Large intestine (tissue), 3 donors: ENCODE results near the gene DOCK9. TPM values are rescaled to one million over a fixed set of nuclear protein-coding genes. Genes with fewer than 3 reads are reported as not detected.

Source experiments
- DNase-seq, 2 donors: peaks; one replicate each; pipeline versions ENCODE4 v3.0.0 to v3.0.0-alpha.2; 2013
- H3K27ac ChIP-seq: one replicate; pipeline ENCODE4 v1.5.1; 2013; ENCODE audit warnings: low read length
- H3K27me3 ChIP-seq: 2 replicates; pipeline ENCODE4 v1.6.1; 2013; ENCODE audit warnings: low read length; ENCODE audit not compliant: control insufficient read depth, insufficient read depth
- H3K36me3 ChIP-seq: 2 replicates; pipeline ENCODE4 v1.6.1; 2013; ENCODE audit warnings: low read length; ENCODE audit not compliant: control insufficient read depth, insufficient read depth
- H3K4me1 ChIP-seq: one replicate; pipeline ENCODE4 v1.6.1; 2013; ENCODE audit warnings: low read length; ENCODE audit not compliant: control insufficient read depth, insufficient read depth
- H3K4me3 ChIP-seq: one replicate; pipeline ENCODE4 v1.5.1; 2013; ENCODE audit warnings: low read length
- H3K9me3 ChIP-seq: one replicate; pipeline ENCODE4 v1.6.1; 2013; ENCODE audit warnings: mild to moderate bottlenecking, low read depth, low read length, moderate library complexity; ENCODE audit not compliant: control insufficient read depth
- WGBS: methylation state at CpG from one replicate; pipeline ENCODE4 v1.1.5; 2013; ENCODE audit warnings: low lambda C conversion rate; ENCODE audit not compliant: insufficient coverage; 5-methylcytosine and 5-hydroxymethylcytosine counted together
- polyA plus RNA-seq: library from polyadenylated mRNA; unstranded; fragments of 120-200 nt; gene quantifications from one replicate; pipeline ENCODE4 v1.2.1, GENCODE V29; 2013

DOCK9 gene
- polyA plus RNA-seq, 1 donor: 103 TPM

- H3K36me3 ChIP-seq: no peaks in the 10 kb centered on the region
- DNase-seq: no peak
- WGBS: no CpG with 5 or more reads among the region's 9 CpGs
- no peaks in the 10 kb centered on the region for H3K27me3 ChIP-seq
- no peak overlapping the region for H3K27ac ChIP-seq
- no peaks in the 10 kb centered on the region for H3K4me1 ChIP-seq
- H3K4me3 ChIP-seq: no peak overlapping the region
- H3K9me3 ChIP-seq: no peaks in the 10 kb centered on the region
Observed at GRCh38 chr13:98997738-98998641, 20.1 kb upstream of the DOCK9 start.

- Histone ChIP-seq H3K36me3 (no peaks in the 10 kb centered on the region), H3K4me3 (no peak overlapping the region), H3K27ac (no peak overlapping the region), H3K4me1 (no peaks in the 10 kb centered on the region), H3K27me3 (no peaks in the 10 kb centered on the region), H3K9me3 (no peaks in the 10 kb centered on the region)
- no peak for DNase-seq
- no CpG with 5 or more reads among the region's 11 CpGs for WGBS
Observed at GRCh38 chr13:98997011-98997730, 19.3 kb upstream of the DOCK9 start.

- Histone ChIP-seq H3K27ac (no peak overlapping the region), H3K4me3 (no peak overlapping the region), H3K36me3 (no peaks in the 10 kb centered on the region), H3K4me1 (no peaks in the 10 kb centered on the region), H3K9me3 (no peaks in the 10 kb centered on the region), H3K27me3 (no peaks in the 10 kb centered on the region)
- 100% methylated on average over 2 of the region's 5 CpGs for WGBS
- no peak for DNase-seq
Observed at GRCh38 chr13:98996046-98996445, 18.2 kb upstream of the DOCK9 start.

- H3K36me3 ChIP-seq: no peaks in the 10 kb centered on the region
- H3K27ac ChIP-seq: no peak overlapping the region
- H3K9me3 ChIP-seq: no peaks in the 10 kb centered on the region
- no peak overlapping the region for H3K4me3 ChIP-seq
- H3K27me3 ChIP-seq: no peaks in the 10 kb centered on the region
- no peaks in the 10 kb centered on the region for H3K4me1 ChIP-seq
- 89% methylated on average over 3 of the region's 6 CpGs for WGBS
- no peak for DNase-seq
Observed at GRCh38 chr13:98994896-98995295, 17.0 kb upstream of the DOCK9 start.

GRCh38 chr13:98994080-98994479, 16.2 kb upstream of the DOCK9 start:
- no peak for DNase-seq
- Histone ChIP-seq H3K27me3 (no peaks in the 10 kb centered on the region), H3K27ac (no peak overlapping the region), H3K36me3 (no peaks in the 10 kb centered on the region), H3K9me3 (no peaks in the 10 kb centered on the region), H3K4me1 (no peaks in the 10 kb centered on the region), H3K4me3 (no peak overlapping the region)
- WGBS: no CpG with 5 or more reads among the region's 2 CpGs

- H3K27ac ChIP-seq: no peak overlapping the region
- no peaks in the 10 kb centered on the region for H3K4me1 ChIP-seq
- H3K27me3 ChIP-seq: no peaks in the 10 kb centered on the region
- H3K9me3 ChIP-seq: no peaks in the 10 kb centered on the region
- no peak for DNase-seq
- H3K36me3 ChIP-seq: no peaks in the 10 kb centered on the region
- WGBS: no CpG with 5 or more reads among the region's 7 CpGs
- H3K4me3 ChIP-seq: no peak overlapping the region
Observed at GRCh38 chr13:98992355-98992754, 14.5 kb upstream of the DOCK9 start.

GRCh38 chr13:98990701-98991100, 12.8 kb upstream of the DOCK9 start:
- no peak for DNase-seq
- H3K4me3 ChIP-seq: no peak overlapping the region
- no peak overlapping the region for H3K27ac ChIP-seq
- no peaks in the 10 kb centered on the region for H3K27me3 ChIP-seq
- H3K36me3 ChIP-seq: no peaks in the 10 kb centered on the region
- H3K9me3 ChIP-seq: no peaks in the 10 kb centered on the region
- no peaks in the 10 kb centered on the region for H3K4me1 ChIP-seq
- 100% methylated on average over 2 of the region's 3 CpGs for WGBS

- H3K4me1 ChIP-seq: no peaks in the 10 kb centered on the region
- no peaks in the 10 kb centered on the region for H3K27me3 ChIP-seq
- no peak for DNase-seq
- no peaks in the 10 kb centered on the region for H3K36me3 ChIP-seq
- H3K4me3 ChIP-seq: no peak overlapping the region
- H3K27ac ChIP-seq: no peak overlapping the region
- H3K9me3 ChIP-seq: no peaks in the 10 kb centered on the region
- WGBS: 90% methylated on average over 2 of the region's 4 CpGs
Observed at GRCh38 chr13:98989469-98990235, 11.8 kb upstream of the DOCK9 start.

GRCh38 chr13:98988780-98989179, 10.9 kb upstream of the DOCK9 start:
- no peak overlapping the region for H3K27ac ChIP-seq
- DNase-seq: no peak
- H3K36me3 ChIP-seq: no peaks in the 10 kb centered on the region
- no peak overlapping the region for H3K4me3 ChIP-seq
- WGBS: no CpG with 5 or more reads among the region's 6 CpGs
- no peaks in the 10 kb centered on the region for H3K4me1 ChIP-seq
- H3K27me3 ChIP-seq: no peaks in the 10 kb centered on the region
- no peaks in the 10 kb centered on the region for H3K9me3 ChIP-seq

- no peak for DNase-seq
- no peaks in the 10 kb centered on the region for H3K9me3 ChIP-seq
- no CpG with 5 or more reads among the region's 5 CpGs for WGBS
- H3K4me3 ChIP-seq: no peak overlapping the region
- no peaks in the 10 kb centered on the region for H3K27me3 ChIP-seq
- no peak overlapping the region for H3K27ac ChIP-seq
- no peaks in the 10 kb centered on the region for H3K36me3 ChIP-seq
- no peaks in the 10 kb centered on the region for H3K4me1 ChIP-seq
Observed at GRCh38 chr13:98988277-98988676, 10.4 kb upstream of the DOCK9 start.
